WTC11 (cell line): ENCODE data around the gene KSR2. TPM values are rescaled to one million over a fixed set of nuclear protein-coding genes. Genes with fewer than 3 reads are reported as not detected.

Experiments used
- ATAC-seq: fragments of 200-7000 bp; cut with Tn5 transposase; 2 replicates; pipeline ENCODE4 v1.10.0; 2021; ENCODE audit warnings: mild to moderate bottlenecking, moderate library complexity
- CTCF ChIA-PET: fragments of 300-600 bp; sonication (Branson Sonifier 250); formaldehyde crosslinking; loops from one replicate; lab custom pipeline; 2021; ENCODE audit warnings: antibody characterized with exemption; lab: Charles Lee
- POLR2A ChIA-PET: fragments of 350-600 bp; sonication (Branson Sonifier 250); formaldehyde crosslinking; loops from one replicate; lab custom pipeline; 2021; ENCODE audit warnings: antibody characterized with exemption; lab: Charles Lee
- DNase-seq: peaks from one replicate; pipeline ENCODE4 v3.0.0; 2021; ENCODE audit warnings: low spot score
- H3K27ac Mint-ChIP-seq: 2 replicates; pipeline ENCODE4 v1.8.0; 2021; ENCODE audit warnings: mixed read lengths
- H3K27me3 Mint-ChIP-seq: 2 replicates; pipeline ENCODE4 v1.8.0; 2021; ENCODE audit warnings: low read depth, mild to moderate bottlenecking, moderate library complexity, mixed read lengths
- H3K36me3 Mint-ChIP-seq: 2 replicates; pipeline ENCODE4 v1.8.0; 2021; ENCODE audit warnings: mixed read lengths
- H3K4me1 Mint-ChIP-seq: 2 replicates; pipeline ENCODE4 v1.8.0; 2022; ENCODE audit warnings: mixed read lengths
- H3K4me3 Mint-ChIP-seq: 2 replicates; pipeline ENCODE4 v1.8.0; 2021; ENCODE audit warnings: mild to moderate bottlenecking, moderate library complexity, mixed read lengths
- H3K9me3 Mint-ChIP-seq: 2 replicates; pipeline ENCODE4 v1.8.0; 2021; ENCODE audit warnings: mixed read lengths
- NFYB ChIP-seq: sonication (generic); formaldehyde crosslinking; conservative IDR thresholded peaks from 2 replicates; pipeline ENCODE4 v1.8.0; 2022; ENCODE audit warnings: low read depth, missing genetic modification reagents
- SMAD3 ChIP-seq: sonication (generic); formaldehyde crosslinking; IDR thresholded peaks from 2 replicates; pipeline ENCODE4 v1.8.0; 2022; ENCODE audit warnings: missing genetic modification reagents, mild to moderate bottlenecking, borderline replicate concordance
- SMAD4 ChIP-seq: sonication (generic); formaldehyde crosslinking; IDR thresholded peaks from 2 replicates; pipeline ENCODE4 v1.8.0; 2022; ENCODE audit warnings: mild to moderate bottlenecking, missing genetic modification reagents
- ZNF138 ChIP-seq: sonication (generic); formaldehyde crosslinking; conservative IDR thresholded peaks from 2 replicates; pipeline ENCODE4 v1.8.1; 2022; ENCODE audit warnings: mild to moderate bottlenecking, moderate library complexity, missing genetic modification reagents
- ZNF423 ChIP-seq: fragments of 250-450 bp; sonication (Bioruptor Pico); IDR thresholded peaks from 2 replicates; pipeline ENCODE4 v2.1.2; 2022; ENCODE audit warnings: mild to moderate bottlenecking, moderate library complexity
- total RNA-seq: library from RNA; stranded (reverse); gene quantifications from 3 replicates; pipeline ENCODE4 v1.2.3, GENCODE V29; 2021
- TF ChIP-seq, protein P1 (sequence below): sonication (generic); formaldehyde crosslinking; conservative IDR thresholded peaks from 2 replicates; pipeline ENCODE4 v1.8.1; 2023; ENCODE audit warnings: mild to moderate bottlenecking, low read depth, missing genetic modification reagents, moderate library complexity
- TF ChIP-seq, protein P2 (sequence below): sonication (generic); formaldehyde crosslinking; IDR thresholded peaks from 2 replicates; pipeline ENCODE4 v1.8.0; 2022; ENCODE audit warnings: mild to moderate bottlenecking, missing genetic modification reagents
- TF ChIP-seq, protein P3 (sequence below): sonication (generic); formaldehyde crosslinking; IDR thresholded peaks from 2 replicates; pipeline ENCODE4 v1.8.1; 2022; ENCODE audit warnings: low read depth, mild to moderate bottlenecking, moderate library complexity, missing genetic modification reagents, borderline replicate concordance
- TF ChIP-seq, protein P4 (sequence below): sonication (generic); formaldehyde crosslinking; IDR thresholded peaks from 2 replicates; pipeline ENCODE4 v1.8.1; 2023; ENCODE audit warnings: mild to moderate bottlenecking, missing genetic modification reagents
- TF ChIP-seq, protein P5 (sequence below): sonication (generic); formaldehyde crosslinking; IDR thresholded peaks from 2 replicates; pipeline ENCODE4 v1.8.0; 2023; ENCODE audit warnings: missing genetic modification reagents, mild to moderate bottlenecking, borderline replicate concordance
- TF ChIP-seq, protein P6 (sequence below): fragments of 250-450 bp; sonication (Bioruptor Pico); IDR thresholded peaks from 2 replicates; pipeline ENCODE4 v1.8.0; 2021; ENCODE audit warnings: mild to moderate bottlenecking
- TF ChIP-seq, protein P7 (sequence below): sonication (generic); formaldehyde crosslinking; IDR thresholded peaks from 2 replicates; pipeline ENCODE4 v1.8.0; 2022; ENCODE audit warnings: missing genetic modification reagents
- TF ChIP-seq, protein P8 (sequence below): sonication (generic); formaldehyde crosslinking; IDR thresholded peaks from 2 replicates; pipeline ENCODE4 v1.8.1; 2023; ENCODE audit warnings: mild to moderate bottlenecking, missing genetic modification reagents, moderate library complexity

The KSR2 gene
- total RNA-seq, 1 experiment from 2014 or later, result 2.4 TPM

DNA sequence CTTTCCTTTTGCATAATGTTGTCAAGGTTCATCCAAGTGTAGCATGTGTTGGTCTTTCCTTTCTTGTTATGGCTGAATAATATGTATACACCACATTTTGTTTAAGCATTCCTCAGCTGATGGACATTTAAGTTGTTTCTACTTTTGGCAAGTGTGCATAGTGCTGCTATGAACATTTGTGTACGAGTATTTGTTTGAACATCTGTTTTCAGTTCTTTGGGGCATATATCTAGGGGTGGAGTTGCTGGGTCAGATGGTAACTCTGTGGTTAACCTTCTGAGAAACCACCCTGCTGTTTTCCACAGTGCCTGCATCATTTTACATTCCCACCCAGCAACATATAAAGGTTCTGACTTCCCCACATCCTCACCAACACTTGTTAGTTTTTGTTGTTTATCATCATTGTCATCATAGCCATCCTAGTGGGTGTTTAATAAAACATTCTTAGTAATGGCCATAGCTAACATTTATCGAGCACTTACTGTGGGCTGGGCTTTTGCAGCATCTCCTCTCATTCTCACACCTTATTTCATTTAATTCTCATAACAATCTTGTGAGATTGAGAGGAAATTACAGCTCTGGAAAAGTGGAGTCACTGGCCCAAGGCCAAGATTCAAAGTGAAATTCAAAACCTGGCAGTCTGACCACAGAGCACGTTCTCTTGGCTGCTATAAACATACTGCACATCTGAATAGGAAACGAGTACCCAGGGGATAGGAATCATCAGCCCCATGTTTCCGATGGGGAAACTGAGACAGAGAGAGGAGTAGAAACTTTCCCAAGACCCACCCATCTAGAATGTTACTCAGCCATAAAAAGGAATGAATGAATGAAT is 193.6 kb downstream of the KSR2 start:
- Mint-ChIP-seq H3K27ac (peak overlapping the region; percentile 1; the same call in 1 of the 2 replicates), H3K9me3 (no peaks in the 10 kb centered on the region), H3K4me3 (no peak overlapping the region), H3K27me3 (no peaks in the 10 kb centered on the region), H3K4me1 (peaks cover 4% of the 10 kb centered on the region; the same call in 1 of the 2 replicates), H3K36me3 (no peaks in the 10 kb centered on the region)
- DNase-seq (no peak), ATAC-seq (no peak)
- CTCF ChIA-PET, result interaction anchor here (1.6 kb wide), 1 partner anchor 62 kb away, joined by 5 read pairs; no protein-coding TSS in a partner anchor
- TF ChIP-seq, protein P1, sequence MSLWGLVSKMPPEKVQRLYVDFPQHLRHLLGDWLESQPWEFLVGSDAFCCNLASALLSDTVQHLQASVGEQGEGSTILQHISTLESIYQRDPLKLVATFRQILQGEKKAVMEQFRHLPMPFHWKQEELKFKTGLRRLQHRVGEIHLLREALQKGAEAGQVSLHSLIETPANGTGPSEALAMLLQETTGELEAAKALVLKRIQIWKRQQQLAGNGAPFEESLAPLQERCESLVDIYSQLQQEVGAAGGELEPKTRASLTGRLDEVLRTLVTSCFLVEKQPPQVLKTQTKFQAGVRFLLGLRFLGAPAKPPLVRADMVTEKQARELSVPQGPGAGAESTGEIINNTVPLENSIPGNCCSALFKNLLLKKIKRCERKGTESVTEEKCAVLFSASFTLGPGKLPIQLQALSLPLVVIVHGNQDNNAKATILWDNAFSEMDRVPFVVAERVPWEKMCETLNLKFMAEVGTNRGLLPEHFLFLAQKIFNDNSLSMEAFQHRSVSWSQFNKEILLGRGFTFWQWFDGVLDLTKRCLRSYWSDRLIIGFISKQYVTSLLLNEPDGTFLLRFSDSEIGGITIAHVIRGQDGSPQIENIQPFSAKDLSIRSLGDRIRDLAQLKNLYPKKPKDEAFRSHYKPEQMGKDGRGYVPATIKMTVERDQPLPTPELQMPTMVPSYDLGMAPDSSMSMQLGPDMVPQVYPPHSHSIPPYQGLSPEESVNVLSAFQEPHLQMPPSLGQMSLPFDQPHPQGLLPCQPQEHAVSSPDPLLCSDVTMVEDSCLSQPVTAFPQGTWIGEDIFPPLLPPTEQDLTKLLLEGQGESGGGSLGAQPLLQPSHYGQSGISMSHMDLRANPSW (CRISPR knock-in tag), result no peak
- TF ChIP-seq, protein P2, sequence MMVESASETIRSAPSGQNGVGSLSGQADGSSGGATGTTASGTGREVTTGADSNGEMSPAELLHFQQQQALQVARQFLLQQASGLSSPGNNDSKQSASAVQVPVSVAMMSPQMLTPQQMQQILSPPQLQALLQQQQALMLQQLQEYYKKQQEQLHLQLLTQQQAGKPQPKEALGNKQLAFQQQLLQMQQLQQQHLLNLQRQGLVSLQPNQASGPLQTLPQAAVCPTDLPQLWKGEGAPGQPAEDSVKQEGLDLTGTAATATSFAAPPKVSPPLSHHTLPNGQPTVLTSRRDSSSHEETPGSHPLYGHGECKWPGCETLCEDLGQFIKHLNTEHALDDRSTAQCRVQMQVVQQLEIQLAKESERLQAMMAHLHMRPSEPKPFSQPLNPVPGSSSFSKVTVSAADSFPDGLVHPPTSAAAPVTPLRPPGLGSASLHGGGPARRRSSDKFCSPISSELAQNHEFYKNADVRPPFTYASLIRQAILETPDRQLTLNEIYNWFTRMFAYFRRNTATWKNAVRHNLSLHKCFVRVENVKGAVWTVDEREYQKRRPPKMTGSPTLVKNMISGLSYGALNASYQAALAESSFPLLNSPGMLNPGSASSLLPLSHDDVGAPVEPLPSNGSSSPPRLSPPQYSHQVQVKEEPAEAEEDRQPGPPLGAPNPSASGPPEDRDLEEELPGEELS (CRISPR knock-in tag), result no peak
- TF ChIP-seq, protein P3, sequence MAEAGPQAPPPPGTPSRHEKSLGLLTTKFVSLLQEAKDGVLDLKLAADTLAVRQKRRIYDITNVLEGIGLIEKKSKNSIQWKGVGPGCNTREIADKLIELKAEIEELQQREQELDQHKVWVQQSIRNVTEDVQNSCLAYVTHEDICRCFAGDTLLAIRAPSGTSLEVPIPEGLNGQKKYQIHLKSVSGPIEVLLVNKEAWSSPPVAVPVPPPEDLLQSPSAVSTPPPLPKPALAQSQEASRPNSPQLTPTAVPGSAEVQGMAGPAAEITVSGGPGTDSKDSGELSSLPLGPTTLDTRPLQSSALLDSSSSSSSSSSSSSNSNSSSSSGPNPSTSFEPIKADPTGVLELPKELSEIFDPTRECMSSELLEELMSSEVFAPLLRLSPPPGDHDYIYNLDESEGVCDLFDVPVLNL (CRISPR knock-in tag), result no peak
- POLR2A ChIA-PET, result no interaction called here

DNA sequence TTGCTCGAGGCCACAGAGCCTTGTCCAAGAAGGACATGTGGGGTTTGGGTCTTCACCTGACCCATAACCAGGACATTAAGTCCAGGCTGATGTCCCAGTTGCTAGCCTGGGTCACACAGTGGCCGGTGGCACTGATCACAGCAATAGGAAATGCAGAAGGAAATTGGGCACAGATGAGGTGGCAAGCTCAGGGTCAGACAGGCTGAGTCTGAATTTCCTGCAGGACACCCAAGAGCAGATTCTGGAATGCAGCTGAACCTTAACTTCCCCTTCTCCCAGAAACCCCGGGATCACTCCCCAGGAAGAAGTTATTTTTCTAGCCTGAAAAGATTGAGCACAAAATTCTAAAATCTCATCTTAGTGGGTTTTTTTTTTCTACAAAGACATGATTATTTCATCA is 199.9 kb downstream of the KSR2 start:
- Mint-ChIP-seq H3K27me3 (peaks cover 5% of the 10 kb centered on the region; the same call in 1 of the 2 replicates), H3K4me1 (no peaks in the 10 kb centered on the region)
- TF ChIP-seq, protein P4, sequence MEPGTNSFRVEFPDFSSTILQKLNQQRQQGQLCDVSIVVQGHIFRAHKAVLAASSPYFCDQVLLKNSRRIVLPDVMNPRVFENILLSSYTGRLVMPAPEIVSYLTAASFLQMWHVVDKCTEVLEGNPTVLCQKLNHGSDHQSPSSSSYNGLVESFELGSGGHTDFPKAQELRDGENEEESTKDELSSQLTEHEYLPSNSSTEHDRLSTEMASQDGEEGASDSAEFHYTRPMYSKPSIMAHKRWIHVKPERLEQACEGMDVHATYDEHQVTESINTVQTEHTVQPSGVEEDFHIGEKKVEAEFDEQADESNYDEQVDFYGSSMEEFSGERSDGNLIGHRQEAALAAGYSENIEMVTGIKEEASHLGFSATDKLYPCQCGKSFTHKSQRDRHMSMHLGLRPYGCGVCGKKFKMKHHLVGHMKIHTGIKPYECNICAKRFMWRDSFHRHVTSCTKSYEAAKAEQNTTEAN, result no peak
- TF ChIP-seq, protein P5, sequence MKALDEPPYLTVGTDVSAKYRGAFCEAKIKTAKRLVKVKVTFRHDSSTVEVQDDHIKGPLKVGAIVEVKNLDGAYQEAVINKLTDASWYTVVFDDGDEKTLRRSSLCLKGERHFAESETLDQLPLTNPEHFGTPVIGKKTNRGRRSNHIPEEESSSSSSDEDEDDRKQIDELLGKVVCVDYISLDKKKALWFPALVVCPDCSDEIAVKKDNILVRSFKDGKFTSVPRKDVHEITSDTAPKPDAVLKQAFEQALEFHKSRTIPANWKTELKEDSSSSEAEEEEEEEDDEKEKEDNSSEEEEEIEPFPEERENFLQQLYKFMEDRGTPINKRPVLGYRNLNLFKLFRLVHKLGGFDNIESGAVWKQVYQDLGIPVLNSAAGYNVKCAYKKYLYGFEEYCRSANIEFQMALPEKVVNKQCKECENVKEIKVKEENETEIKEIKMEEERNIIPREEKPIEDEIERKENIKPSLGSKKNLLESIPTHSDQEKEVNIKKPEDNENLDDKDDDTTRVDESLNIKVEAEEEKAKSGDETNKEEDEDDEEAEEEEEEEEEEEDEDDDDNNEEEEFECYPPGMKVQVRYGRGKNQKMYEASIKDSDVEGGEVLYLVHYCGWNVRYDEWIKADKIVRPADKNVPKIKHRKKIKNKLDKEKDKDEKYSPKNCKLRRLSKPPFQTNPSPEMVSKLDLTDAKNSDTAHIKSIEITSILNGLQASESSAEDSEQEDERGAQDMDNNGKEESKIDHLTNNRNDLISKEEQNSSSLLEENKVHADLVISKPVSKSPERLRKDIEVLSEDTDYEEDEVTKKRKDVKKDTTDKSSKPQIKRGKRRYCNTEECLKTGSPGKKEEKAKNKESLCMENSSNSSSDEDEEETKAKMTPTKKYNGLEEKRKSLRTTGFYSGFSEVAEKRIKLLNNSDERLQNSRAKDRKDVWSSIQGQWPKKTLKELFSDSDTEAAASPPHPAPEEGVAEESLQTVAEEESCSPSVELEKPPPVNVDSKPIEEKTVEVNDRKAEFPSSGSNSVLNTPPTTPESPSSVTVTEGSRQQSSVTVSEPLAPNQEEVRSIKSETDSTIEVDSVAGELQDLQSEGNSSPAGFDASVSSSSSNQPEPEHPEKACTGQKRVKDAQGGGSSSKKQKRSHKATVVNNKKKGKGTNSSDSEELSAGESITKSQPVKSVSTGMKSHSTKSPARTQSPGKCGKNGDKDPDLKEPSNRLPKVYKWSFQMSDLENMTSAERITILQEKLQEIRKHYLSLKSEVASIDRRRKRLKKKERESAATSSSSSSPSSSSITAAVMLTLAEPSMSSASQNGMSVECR (CRISPR knock-in tag), result no peak
- TF ChIP-seq ZNF423, result no peak
- TF ChIP-seq NFYB, result no peak
- TF ChIP-seq SMAD4 (CRISPR knock-in tag), result no peak
- TF ChIP-seq ZNF138 (CRISPR knock-in tag), result no peak
- TF ChIP-seq, protein P6, sequence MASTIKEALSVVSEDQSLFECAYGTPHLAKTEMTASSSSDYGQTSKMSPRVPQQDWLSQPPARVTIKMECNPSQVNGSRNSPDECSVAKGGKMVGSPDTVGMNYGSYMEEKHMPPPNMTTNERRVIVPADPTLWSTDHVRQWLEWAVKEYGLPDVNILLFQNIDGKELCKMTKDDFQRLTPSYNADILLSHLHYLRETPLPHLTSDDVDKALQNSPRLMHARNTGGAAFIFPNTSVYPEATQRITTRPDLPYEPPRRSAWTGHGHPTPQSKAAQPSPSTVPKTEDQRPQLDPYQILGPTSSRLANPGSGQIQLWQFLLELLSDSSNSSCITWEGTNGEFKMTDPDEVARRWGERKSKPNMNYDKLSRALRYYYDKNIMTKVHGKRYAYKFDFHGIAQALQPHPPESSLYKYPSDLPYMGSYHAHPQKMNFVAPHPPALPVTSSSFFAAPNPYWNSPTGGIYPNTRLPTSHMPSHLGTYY (CRISPR knock-in tag), result no peak
- no peak for TF ChIP-seq SMAD3
- TF ChIP-seq, protein P7, sequence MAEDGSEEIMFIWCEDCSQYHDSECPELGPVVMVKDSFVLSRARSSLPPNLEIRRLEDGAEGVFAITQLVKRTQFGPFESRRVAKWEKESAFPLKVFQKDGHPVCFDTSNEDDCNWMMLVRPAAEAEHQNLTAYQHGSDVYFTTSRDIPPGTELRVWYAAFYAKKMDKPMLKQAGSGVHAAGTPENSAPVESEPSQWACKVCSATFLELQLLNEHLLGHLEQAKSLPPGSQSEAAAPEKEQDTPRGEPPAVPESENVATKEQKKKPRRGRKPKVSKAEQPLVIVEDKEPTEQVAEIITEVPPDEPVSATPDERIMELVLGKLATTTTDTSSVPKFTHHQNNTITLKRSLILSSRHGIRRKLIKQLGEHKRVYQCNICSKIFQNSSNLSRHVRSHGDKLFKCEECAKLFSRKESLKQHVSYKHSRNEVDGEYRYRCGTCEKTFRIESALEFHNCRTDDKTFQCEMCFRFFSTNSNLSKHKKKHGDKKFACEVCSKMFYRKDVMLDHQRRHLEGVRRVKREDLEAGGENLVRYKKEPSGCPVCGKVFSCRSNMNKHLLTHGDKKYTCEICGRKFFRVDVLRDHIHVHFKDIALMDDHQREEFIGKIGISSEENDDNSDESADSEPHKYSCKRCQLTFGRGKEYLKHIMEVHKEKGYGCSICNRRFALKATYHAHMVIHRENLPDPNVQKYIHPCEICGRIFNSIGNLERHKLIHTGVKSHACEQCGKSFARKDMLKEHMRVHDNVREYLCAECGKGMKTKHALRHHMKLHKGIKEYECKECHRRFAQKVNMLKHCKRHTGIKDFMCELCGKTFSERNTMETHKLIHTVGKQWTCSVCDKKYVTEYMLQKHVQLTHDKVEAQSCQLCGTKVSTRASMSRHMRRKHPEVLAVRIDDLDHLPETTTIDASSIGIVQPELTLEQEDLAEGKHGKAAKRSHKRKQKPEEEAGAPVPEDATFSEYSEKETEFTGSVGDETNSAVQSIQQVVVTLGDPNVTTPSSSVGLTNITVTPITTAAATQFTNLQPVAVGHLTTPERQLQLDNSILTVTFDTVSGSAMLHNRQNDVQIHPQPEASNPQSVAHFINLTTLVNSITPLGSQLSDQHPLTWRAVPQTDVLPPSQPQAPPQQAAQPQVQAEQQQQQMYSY (CRISPR knock-in tag), result no peak
- TF ChIP-seq, protein P8, sequence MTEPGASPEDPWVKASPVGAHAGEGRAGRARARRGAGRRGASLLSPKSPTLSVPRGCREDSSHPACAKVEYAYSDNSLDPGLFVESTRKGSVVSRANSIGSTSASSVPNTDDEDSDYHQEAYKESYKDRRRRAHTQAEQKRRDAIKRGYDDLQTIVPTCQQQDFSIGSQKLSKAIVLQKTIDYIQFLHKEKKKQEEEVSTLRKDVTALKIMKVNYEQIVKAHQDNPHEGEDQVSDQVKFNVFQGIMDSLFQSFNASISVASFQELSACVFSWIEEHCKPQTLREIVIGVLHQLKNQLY (CRISPR knock-in tag), result no peak
- TF ChIP-seq, all 79 proteins: peak for 0
- CTCF ChIA-PET, result interaction anchor here (0.8 kb wide), 1 partner anchor 68 kb away, joined by 3 read pairs; no protein-coding TSS in a partner anchor
- peaks cover 13% of the 10 kb centered on the region for H3K36me3 Mint-ChIP-seq
- POLR2A ChIA-PET, result no interaction called here
- ATAC-seq, result no peak
- H3K4me3 Mint-ChIP-seq, result no peak overlapping the region
- no peak for DNase-seq
- peaks cover 17% of the 10 kb centered on the region for H3K9me3 Mint-ChIP-seq
- no peak overlapping the region; the same call in 1 of the 2 replicates for H3K27ac Mint-ChIP-seq
